ES-I3 (cell line): ENCODE data around the gene GABRP.
"Not testable (repeated sequence)": the region's sequence is repeated elsewhere in the genome, so short reads cannot be mapped to it uniquely, and the experiment has no call there.

Experiments used
- H3K36me3 ChIP-seq: 2 replicates; pipeline ENCODE4 v1.6.1; 2013; ENCODE audit warnings: mild to moderate bottlenecking, low read length, control low read depth, moderate library complexity; ENCODE audit not compliant: insufficient read depth
- H3K4me1 ChIP-seq: 2 replicates; pipeline ENCODE4 v1.6.1; 2013; ENCODE audit warnings: mild to moderate bottlenecking, control low read depth, low read length; ENCODE audit not compliant: insufficient read depth
- H3K9ac ChIP-seq: 2 replicates; pipeline ENCODE4 v1.6.1; 2013; ENCODE audit warnings: low read depth, mild to moderate bottlenecking, low read length, moderate library complexity
- H3K9me3 ChIP-seq: 2 replicates; pipeline ENCODE4 v1.6.1; 2013; ENCODE audit warnings: mild to moderate bottlenecking, low read length, moderate library complexity; ENCODE audit not compliant: control insufficient read depth, insufficient read depth

The GABRP gene

GRCh38 chr5:170792878-170793277 lies 9.4 kb downstream of the GABRP start:
- Histone ChIP-seq H3K36me3 (no peaks in the 10 kb centered on the region), H3K9me3 (no peaks in the 10 kb centered on the region), H3K4me1 (peaks cover 5% of the 10 kb centered on the region; the same call in 1 of the 2 replicates), H3K9ac (no peak overlapping the region)

DNA sequence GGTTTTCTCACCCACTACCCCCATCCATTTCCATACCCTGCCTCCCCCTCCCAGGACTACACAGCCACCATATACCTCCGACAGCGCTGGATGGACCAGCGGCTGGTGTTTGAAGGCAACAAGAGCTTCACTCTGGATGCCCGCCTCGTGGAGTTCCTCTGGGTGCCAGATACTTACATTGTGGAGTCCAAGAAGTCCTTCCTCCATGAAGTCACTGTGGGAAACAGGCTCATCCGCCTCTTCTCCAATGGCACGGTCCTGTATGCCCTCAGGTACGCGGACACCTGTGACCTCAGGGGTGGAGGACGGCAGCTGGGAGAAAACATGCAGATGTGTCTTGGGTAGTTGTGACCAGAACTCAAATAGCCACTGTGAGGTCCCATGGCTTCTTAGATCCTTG lies 11.6 kb downstream of the GABRP start:
- Histone ChIP-seq H3K9me3 (no peaks in the 10 kb centered on the region), H3K36me3 (no peaks in the 10 kb centered on the region), H3K9ac (no peak overlapping the region), H3K4me1 (peaks cover 5% of the 10 kb centered on the region; the same call in 1 of the 2 replicates)

- Histone ChIP-seq H3K9me3 (no peaks in the 10 kb centered on the region), H3K9ac (no peak overlapping the region), H3K4me1 (no peaks in the 10 kb centered on the region), H3K36me3 (no peaks in the 10 kb centered on the region)
These were observed 22.1 kb downstream of the GABRP start for GRCh38 chr5:170805666-170806065.

DNA sequence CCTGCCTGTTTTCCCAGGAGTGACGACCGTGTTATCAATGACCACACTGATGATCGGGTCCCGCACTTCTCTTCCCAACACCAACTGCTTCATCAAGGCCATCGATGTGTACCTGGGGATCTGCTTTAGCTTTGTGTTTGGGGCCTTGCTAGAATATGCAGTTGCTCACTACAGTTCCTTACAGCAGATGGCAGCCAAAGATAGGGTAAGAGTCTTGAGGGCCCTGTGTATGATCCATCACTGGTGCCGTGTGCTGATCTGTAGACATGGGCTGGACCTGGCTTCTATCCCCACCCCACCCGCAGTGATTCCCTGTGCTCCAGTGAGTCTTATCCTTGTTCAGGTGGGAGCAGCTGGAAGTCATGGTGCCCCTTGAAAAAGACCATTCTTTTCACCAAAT lies 26.0 kb downstream of the GABRP start:
- Histone ChIP-seq H3K9ac (no peak overlapping the region), H3K9me3 (no peaks in the 10 kb centered on the region), H3K36me3 (no peaks in the 10 kb centered on the region), H3K4me1 (no peaks in the 10 kb centered on the region)

- H3K4me1 ChIP-seq, result no peaks in the 10 kb centered on the region
- no peaks in the 10 kb centered on the region for H3K36me3 ChIP-seq
These were observed 28.2 kb downstream of the GABRP start for GRCh38 chr5:170811719-170812118.

DNA sequence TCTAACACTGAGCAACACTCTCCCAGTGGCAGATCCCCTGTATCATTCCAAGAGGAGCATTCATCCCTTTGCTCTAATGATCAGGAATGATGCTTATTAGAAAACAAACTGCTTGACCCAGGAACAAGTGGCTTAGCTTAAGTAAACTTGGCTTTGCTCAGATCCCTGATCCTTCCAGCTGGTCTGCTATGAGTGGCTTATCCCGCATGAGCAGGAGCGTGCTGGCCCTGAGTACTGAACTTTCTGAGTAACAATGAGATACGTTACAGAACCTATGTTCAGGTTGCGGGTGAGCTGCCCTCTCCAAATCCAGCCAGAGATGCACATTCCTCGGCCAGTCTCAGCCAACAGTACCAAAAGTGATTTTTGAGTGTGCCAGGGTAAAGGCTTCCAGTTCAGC lies 29.7 kb downstream of the GABRP start:
- Histone ChIP-seq H3K9me3 (no peaks in the 10 kb centered on the region), H3K9ac (no peak overlapping the region), H3K4me1 (no peaks in the 10 kb centered on the region), H3K36me3 (no peaks in the 10 kb centered on the region)

More at GRCh38 chr5:170811719-170812118, 28.2 kb downstream of the GABRP start:
- H3K9ac ChIP-seq, result no peak overlapping the region
- H3K9me3 ChIP-seq, result no peaks in the 10 kb centered on the region

GRCh38 chr5:170817195-170817594 lies 33.7 kb downstream of the GABRP start:
- Histone ChIP-seq H3K36me3 (no peaks in the 10 kb centered on the region), H3K9me3 (no peaks in the 10 kb centered on the region), H3K4me1 (no peaks in the 10 kb centered on the region), H3K9ac (no peak overlapping the region)

DNA sequence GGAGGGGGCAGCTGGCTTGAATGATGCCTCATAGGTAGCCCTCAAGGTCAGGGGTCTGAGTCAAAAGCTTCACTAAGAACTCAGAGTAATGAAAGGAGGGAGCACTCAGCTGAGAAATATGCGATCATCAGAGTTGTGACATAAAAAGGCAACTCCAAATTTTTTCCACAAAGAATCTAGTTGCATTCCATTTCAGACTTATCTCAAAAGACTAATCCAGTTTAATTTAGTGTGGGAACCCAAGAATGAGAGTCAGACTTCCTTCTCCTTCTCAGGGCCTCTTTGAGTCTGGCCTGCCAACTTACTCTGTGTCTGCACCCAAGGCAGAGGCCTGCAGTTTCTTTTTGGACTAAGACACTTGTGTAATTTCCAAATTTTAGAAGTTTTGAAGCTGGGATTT lies 34.7 kb downstream of the GABRP start:
- no peaks in the 10 kb centered on the region for H3K4me1 ChIP-seq
- no peaks in the 10 kb centered on the region for H3K9me3 ChIP-seq
- H3K36me3 ChIP-seq, result no peaks in the 10 kb centered on the region
- no peak overlapping the region for H3K9ac ChIP-seq

DNA sequence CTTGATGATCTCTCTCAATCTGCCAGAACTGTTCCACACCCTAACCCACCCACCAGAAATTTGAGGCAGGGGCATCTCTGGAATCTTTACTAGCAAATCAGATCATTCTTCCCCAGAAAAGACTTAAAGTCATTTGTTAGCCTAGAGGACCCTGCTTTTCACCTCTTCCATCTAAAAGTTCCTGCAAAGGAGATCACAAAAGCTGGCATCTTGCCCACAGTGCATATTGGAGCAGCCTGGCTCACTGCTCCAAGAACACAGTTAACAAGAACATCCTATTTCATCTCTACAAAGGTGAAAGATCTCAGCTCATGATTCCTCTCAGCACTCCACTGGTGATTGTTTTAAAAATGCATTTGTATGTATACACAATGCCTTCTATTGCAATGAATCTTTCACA lies 36.3 kb downstream of the GABRP start:
- H3K4me1 ChIP-seq, result no peaks in the 10 kb centered on the region
- peaks cover 2% of the 10 kb centered on the region; the same call in 1 of the 2 replicates for H3K9me3 ChIP-seq
- H3K36me3 ChIP-seq, result no peaks in the 10 kb centered on the region
- no peak overlapping the region for H3K9ac ChIP-seq

GRCh38 chr5:170821257-170821800 lies 37.8 kb downstream of the GABRP start:
- Histone ChIP-seq H3K4me1 (no peaks in the 10 kb centered on the region), H3K9me3 (peaks cover 10% of the 10 kb centered on the region), H3K9ac (no peak overlapping the region), H3K36me3 (no peaks in the 10 kb centered on the region)

- no peak overlapping the region for H3K9ac ChIP-seq
- no peaks in the 10 kb centered on the region for H3K4me1 ChIP-seq
- peaks cover 11% of the 10 kb centered on the region for H3K9me3 ChIP-seq
- H3K36me3 ChIP-seq, result no peaks in the 10 kb centered on the region
These were observed 42.6 kb downstream of the GABRP start for GRCh38 chr5:170826117-170826516.

DNA sequence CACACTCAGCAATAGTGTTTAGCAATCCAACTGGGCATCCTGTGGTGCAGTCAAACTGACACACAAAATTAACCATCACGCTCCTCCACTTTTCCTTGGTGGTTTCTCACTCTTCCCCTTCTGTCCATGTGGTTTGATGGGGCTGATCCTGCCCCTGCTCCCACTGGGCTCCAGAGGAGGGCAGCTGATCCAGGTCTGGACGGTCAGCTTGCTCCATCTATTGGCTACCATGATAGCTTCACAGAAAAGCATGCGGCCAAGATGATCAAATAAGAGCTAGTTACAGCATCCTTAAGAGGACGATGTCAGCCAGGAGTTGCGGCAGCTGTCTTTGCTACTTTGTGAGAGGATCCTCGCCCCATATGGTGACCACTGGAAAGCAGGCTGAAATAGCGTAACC lies 48.7 kb downstream of the GABRP start:
- H3K9me3 ChIP-seq, result no peaks in the 10 kb centered on the region
- H3K36me3 ChIP-seq, result no peaks in the 10 kb centered on the region
- no peaks in the 10 kb centered on the region for H3K4me1 ChIP-seq

DNA sequence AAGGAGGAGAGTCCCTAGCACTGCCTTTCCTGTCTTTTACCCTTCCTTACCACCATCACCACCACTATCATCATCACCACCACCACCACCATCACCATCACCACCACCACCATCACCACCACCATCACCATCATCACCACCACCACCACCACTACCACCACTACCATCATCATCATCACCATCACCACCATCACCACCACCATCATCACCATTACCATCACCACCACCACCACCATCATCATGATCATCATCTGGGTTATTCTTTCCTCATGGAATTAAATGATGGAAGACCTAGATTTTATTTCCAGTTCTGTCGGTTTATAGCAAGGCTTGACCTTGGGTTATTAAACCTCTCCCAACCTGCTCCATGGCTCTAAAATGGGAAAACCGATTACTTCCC lies 50.5 kb downstream of the GABRP start:
- not testable (repeated sequence) for H3K9me3 ChIP-seq, H3K4me1 ChIP-seq, H3K9ac ChIP-seq

More for the DNA sequence above, 48.7 kb downstream of the GABRP start:
- no peak overlapping the region for H3K9ac ChIP-seq

GRCh38 chr5:170836226-170836625 lies 52.7 kb downstream of the GABRP start:
- H3K9ac ChIP-seq, result no peak overlapping the region
- no peaks in the 10 kb centered on the region for H3K36me3 ChIP-seq
- no peaks in the 10 kb centered on the region for H3K9me3 ChIP-seq
- H3K4me1 ChIP-seq, result no peaks in the 10 kb centered on the region

More for the DNA sequence above, 50.5 kb downstream of the GABRP start:
- not testable (repeated sequence) for H3K36me3 ChIP-seq

GRCh38 chr5:170843870-170844269 lies 60.3 kb downstream of the GABRP start:
- Histone ChIP-seq H3K36me3 (no peaks in the 10 kb centered on the region), H3K4me1 (no peaks in the 10 kb centered on the region), H3K9me3 (no peaks in the 10 kb centered on the region), H3K9ac (no peak overlapping the region)

- Histone ChIP-seq H3K4me1 (no peaks in the 10 kb centered on the region), H3K36me3 (no peaks in the 10 kb centered on the region), H3K9ac (no peak overlapping the region), H3K9me3 (no peaks in the 10 kb centered on the region)
These were observed 61.1 kb downstream of the GABRP start for GRCh38 chr5:170844651-170845050.
